T1000 (cell line): ENCODE measurements around the gene S1PR3.
"Not testable (repeated sequence)": the region's sequence is repeated elsewhere in the genome, so short reads cannot be mapped to it uniquely, and the experiment has no call there.

Experiments
- DNase-seq: peaks from one replicate; lab custom pipeline; 2025; ENCODE audit warnings: mixed read lengths; lab: John Stamatoyannopoulos, UW

The S1PR3 gene

DNA sequence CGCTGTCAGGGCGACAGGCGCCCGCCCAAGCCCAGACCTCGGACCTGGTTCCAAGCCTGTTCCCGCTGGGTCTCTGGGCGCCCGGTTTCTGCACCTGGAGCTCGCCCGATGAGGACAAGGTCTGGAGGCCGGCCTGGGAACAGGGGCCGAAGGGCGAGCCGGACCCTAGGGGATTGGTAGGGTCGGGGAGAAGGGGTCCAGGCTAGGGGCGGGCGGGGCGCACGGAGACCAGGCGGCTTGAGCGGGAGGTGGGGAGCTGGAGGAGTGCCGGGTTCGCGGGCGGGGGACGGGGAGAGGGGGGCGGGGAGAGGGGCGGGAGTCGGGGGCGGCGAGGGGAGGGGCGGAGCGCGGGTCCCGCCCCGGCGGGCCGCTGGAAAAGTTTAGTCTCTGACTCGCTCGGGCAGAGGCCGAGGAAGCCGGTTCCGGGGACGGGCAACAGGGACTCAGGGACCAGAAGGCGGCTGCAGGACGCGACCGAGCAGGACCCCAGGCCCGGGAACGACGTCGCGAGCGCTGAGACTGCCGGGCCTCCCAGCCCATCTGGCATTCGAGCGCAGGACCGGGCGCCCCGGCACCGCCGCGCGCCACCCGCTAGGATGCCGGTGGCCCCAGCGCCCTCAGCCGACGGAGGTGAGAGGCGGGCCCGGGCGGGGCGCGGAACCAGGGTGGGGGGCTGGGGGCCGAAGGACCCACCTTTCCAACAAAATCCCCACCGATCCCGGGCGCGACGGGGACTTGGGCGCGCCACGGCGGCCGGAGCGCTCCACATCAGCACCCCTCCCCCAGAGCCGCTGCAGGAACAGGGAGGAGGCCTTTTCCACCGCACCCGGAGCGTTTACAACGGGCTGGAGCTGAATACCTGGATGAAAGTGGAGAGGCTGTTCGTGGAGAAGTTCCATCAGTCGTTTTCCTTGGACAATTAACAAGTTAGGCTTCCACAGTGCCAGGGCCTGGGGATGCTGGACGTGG, at the start of gene S1PR3:
TSS of gene S1PR3 (plus strand) at position 403 of the 969 bp plus-strand sequence. CDS start 9,733 bp downstream, outside the sequence.
- DNase-seq = no peak

DNA sequence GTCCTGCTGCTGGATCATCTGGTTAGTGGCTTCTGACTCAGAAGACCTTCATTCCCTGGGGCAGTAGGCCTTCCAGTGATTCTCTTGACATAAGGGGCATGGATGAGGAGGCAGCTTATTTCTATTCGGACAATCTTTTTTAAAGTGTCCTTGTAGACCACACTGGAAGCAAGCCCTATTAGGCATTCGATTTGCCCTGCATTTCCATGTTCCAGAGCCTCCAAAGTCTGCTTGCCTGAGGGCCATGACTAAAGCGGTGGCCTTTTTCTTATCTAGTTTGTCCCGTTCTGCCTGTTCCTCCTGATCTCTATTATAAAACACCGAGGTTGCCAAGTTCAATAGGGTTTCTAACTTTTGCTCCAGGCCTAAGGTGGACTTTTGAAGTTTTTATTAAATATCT, 49.7 kb upstream of the S1PR3 start:
- not testable (repeated sequence) for DNase-seq

GRCh38 chr9:88942411-88942810, 48.9 kb upstream of the S1PR3 start:
- no peak for DNase-seq

GRCh38 chr9:88945636-88946333, 45.5 kb upstream of the S1PR3 start:
- no peak for DNase-seq

GRCh38 chr9:88947581-88948573, 43.4 kb upstream of the S1PR3 start:
- DNase-seq = no peak

DNA sequence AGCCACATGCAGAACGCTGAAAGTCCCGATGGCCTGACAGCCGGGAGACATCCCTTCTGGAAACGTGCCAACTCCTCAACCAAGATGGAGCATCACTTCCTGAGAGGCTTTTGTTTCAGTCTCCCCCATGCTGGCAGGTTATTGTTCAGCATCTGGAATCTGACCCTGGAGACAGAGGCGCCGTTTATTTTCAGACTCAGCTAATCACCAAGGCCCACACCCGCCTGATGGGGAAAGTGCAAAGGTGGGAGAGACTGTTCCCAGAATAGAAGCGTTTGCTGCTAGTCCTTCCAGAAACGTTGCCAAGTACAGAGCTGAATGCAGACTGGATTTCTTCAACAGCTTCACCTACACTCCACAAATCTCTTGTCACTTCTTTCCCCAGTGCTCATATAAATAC, 41.8 kb upstream of the S1PR3 start:
- DNase-seq = no peak

- DNase-seq = no peak
Measured at GRCh38 chr9:88949961-88950340, 41.3 kb upstream of the S1PR3 start.

- DNase-seq = no peak
Measured at GRCh38 chr9:88950341-88951154, 40.7 kb upstream of the S1PR3 start.

GRCh38 chr9:88951155-88951542, 40.1 kb upstream of the S1PR3 start:
- DNase-seq = no peak

DNA sequence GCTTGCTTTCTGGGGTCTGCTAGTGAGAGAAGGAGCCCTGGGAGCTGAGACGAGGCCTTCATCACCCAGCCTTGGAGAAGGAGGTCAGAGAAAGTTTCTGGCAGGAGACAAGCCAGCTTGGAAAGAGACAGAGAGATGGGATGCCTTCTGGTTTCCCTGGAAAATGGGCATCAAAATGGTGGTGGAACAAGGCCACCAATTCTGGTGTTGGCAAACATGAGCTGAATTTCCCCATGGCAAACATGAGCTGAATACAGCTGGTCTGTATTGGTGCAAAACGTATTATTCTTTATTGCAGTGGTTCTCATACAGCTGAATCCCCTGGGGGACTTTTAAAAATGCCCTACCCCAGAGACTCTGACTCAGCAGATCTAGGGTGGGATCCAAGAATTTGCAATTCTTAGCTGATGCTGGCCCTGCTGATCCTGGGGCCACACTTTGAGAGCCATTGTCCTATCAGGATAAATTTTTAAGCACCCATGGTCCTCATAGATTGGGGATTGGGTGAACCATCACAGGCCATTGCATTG, 39.1 kb upstream of the S1PR3 start:
- no peak for DNase-seq

DNA sequence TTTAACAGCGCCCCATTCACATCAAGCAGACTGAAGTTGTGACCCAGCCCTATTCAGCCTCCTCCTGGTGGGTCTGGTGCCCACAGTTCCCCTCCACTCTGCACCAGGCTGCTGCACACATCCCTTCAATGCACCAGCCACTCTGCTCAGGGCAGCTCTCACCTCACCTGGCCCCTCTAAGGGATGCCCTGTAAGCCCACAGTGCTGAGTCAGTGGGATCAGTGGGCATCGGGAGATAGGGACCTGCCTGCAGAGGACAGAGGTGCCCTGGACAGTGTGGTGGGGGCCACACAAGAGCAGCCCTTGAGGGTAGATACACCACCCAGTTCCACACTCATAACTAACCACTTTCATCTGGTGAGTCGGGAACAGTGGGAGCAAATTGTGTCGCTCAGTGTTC, 38.3 kb upstream of the S1PR3 start:
- DNase-seq = no peak

GRCh38 chr9:88953381-88954029, 37.8 kb upstream of the S1PR3 start:
- DNase-seq = no peak

- DNase-seq = no peak
Measured at GRCh38 chr9:88954066-88954465, 37.2 kb upstream of the S1PR3 start.

DNA sequence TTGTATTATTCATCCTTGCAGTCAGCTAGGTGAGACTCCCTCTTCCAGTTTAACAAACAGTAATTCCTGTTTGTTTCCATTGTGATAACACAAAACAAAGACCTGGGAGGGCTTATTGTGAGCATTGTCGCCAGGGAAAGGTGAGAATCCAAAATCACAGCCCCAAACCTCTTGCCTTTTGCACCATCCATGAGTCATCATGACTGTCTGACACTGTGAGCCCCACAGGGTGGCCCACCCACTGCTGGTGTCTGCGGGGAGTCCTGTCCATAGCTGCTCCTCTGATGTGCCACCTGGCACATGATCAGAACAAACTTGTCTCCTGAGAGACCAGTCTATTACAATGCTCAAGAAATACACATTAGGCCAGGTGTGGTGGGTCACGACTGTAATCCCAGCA, 33.7 kb upstream of the S1PR3 start:
- DNase-seq = no peak

- no peak for DNase-seq
Measured at GRCh38 chr9:88959727-88960469, 31.4 kb upstream of the S1PR3 start.

- DNase-seq = no peak
Measured at GRCh38 chr9:88960632-88961031, 30.6 kb upstream of the S1PR3 start.

GRCh38 chr9:88965473-88965872, 25.8 kb upstream of the S1PR3 start:
- no peak for DNase-seq

- DNase-seq = no peak
Measured at GRCh38 chr9:88966894-88967676, 24.2 kb upstream of the S1PR3 start.

- no peak for DNase-seq
Measured at GRCh38 chr9:88968799-88969198, 22.5 kb upstream of the S1PR3 start.
